ENCODE results near the gene RAD1.

GRCh38 chr5:34929720-34930461 is 14.6 kb upstream of the RAD1 start:
- peak in 2 of 4 donors; percentile 69 to 74 for TF ChIP-seq POLR2A (IDR thresholded peaks at IDR 0.05)
- TF ChIP-seq CTCF (IDR thresholded peaks at IDR 0.05), result no peak
